Activated T-cell treated with anti-CD3 and anti-CD28 coated beads for 1 hour (primary cell): ENCODE results near the gene ZNF292.
"Not testable (repeated sequence)": the region's sequence is repeated elsewhere in the genome, so short reads cannot be mapped to it uniquely, and the experiment has no call there.

Experiments
- DNase-seq: peaks from one replicate; pipeline ENCODE4 v3.0.0-alpha.2; 2020; ENCODE audit warnings: low read depth

Gene ZNF292

DNA sequence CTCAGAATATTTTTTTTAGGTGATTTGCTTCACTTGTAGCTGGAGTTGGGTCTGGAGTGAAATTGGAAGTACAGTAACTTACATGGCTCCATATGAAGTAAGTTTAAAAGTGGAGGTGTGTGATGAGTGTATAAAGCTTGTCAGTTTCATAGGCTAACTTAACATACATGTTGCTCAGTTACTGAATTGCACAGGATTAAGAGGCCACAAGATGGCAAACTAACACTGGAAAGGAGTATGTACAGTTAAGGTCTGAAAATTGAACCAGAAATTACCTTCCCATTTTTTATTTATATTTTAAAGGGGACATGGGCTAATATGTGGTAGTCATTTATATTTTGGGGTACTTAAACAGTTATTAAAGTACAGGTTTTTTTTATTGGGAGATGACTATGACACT is 121.8 kb downstream of the ZNF292 start:
- no peak for DNase-seq

DNA sequence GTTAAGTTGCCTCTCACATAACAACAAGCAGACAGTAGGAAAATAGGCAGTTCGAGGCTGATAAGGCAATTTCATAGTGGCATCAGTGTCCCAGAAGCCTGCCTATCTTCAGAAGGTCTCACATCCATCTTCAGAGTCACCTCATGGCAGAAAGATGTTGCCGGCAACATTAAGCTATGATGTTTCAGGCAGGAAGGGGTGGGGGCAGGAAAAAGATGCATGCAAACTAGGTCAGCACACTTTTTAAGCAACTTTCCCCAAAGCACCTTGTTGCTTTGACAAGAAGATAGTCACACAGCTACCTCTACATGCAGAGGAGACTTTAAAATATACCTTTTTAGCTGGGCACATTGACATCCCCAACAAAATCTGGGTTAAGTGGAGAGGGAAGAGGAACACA is 123.8 kb downstream of the ZNF292 start:
- no peak for DNase-seq

DNA sequence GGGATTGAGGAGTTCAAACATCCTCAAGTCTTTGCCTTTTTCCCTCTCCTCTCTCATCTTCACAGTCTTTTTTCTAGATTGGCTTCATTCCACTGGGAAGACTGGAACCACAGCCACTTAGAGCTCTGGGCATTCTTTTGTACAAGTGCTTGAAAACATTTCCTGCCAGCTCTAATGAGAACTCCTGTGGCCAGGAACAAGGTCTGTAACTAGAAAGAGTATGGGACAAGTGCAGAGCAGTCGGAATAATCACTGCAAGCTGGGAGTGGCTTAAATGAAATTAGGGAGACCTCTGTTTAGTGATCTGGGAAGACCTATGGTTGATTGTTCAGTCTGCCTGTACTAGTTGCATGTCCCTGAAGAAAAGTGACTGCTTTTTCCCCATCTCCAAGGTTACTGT is 126.1 kb downstream of the ZNF292 start:
- DNase-seq, result no peak

- no peak for DNase-seq
Observed at GRCh38 chr6:87282743-87283142, 127.4 kb downstream of the ZNF292 start.

- no peak for DNase-seq
Observed at GRCh38 chr6:87283461-87283860, 128.1 kb downstream of the ZNF292 start.

GRCh38 chr6:87287251-87287650 is 131.9 kb downstream of the ZNF292 start:
- DNase-seq, result no peak

GRCh38 chr6:87289571-87289970 is 134.2 kb downstream of the ZNF292 start:
- DNase-seq, result no peak

- DNase-seq, result no peak
Observed at GRCh38 chr6:87291883-87292282, 136.5 kb downstream of the ZNF292 start.

GRCh38 chr6:87293526-87293925 is 138.2 kb downstream of the ZNF292 start:
- no peak for DNase-seq

GRCh38 chr6:87297119-87297518 is 141.8 kb downstream of the ZNF292 start:
- DNase-seq, result no peak

GRCh38 chr6:87301277-87301676 is 145.9 kb downstream of the ZNF292 start:
- DNase-seq, result not testable (repeated sequence)

DNA sequence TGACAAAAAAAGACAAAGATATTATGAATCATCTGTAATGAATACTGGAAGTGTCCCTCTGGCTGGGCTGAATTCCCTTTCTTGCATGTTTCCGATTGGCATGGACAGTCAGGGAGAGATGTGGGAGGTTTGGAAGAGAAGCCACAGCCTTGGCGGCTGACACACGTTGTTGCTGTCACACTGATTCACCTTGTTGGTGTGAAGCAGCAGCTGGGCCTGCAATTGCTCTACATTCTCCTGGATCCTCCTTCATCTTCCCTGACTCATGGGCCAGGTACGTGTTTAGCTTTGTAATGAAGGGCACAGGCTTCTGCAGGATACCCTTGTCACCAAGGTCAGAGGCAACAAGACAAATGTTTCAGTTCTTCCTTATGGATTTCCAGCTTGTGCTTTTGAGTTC is 153.6 kb downstream of the ZNF292 start:
- no peak for DNase-seq

DNA sequence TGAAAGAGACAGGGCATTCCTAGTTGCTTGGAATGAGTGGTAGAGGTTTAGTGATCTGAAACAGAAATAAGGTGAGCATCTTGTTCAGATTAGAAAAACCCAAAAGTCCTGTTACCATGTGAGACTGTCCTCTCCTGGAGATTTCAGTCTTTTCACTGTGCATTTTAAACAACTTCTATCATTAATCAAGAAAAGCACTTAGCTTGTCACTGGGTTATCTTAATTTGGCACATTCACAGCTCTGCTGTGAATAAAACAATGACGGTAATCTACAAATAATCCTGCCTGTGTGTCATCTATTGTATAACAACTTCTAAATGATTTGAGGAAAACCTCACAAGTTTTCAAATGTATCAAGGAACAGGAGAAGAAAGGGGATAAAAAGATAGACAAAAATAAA is 157.5 kb downstream of the ZNF292 start:
- DNase-seq, result no peak
